ENCODE data around the gene SPTSSB. TPM values are rescaled to one million over a fixed set of nuclear protein-coding genes. Genes with fewer than 3 reads are reported as not detected.

The SPTSSB gene
- total RNA-seq, 4 donors from 2014 or later: 91.6 to 175 (median 109) TPM

DNA sequence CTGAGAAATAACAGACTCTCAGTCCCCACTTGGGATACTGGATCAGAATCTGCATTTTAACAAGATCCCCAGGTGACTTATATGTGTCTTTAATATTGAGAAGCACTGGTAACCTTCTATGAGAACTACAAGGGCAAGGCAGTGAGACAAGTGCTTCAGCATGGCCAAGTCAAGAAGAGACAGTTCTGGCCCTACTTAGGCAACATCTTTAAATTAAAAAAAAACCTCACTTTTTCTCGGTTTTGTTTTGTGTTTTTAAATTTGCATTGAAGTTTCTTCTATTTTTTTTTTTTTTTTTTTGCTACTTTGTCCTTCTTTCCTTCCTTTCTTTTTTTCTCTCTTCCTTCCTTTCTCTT is 42.5 kb upstream of the SPTSSB start:
- intact Hi-C loops (cut with DNase I; ENCODE audit: low total_unique reads): no loop called here
- H3K4me3 ChIP-seq (ENCODE audit: low read depth, poor library complexity, severe bottlenecking): no peak overlapping the region
- TF ChIP-seq, protein P1, sequence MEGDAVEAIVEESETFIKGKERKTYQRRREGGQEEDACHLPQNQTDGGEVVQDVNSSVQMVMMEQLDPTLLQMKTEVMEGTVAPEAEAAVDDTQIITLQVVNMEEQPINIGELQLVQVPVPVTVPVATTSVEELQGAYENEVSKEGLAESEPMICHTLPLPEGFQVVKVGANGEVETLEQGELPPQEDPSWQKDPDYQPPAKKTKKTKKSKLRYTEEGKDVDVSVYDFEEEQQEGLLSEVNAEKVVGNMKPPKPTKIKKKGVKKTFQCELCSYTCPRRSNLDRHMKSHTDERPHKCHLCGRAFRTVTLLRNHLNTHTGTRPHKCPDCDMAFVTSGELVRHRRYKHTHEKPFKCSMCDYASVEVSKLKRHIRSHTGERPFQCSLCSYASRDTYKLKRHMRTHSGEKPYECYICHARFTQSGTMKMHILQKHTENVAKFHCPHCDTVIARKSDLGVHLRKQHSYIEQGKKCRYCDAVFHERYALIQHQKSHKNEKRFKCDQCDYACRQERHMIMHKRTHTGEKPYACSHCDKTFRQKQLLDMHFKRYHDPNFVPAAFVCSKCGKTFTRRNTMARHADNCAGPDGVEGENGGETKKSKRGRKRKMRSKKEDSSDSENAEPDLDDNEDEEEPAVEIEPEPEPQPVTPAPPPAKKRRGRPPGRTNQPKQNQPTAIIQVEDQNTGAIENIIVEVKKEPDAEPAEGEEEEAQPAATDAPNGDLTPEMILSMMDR (IDR thresholded peaks at IDR 0.05): no peak
- no peak for TF ChIP-seq POLR2A (IDR thresholded peaks at IDR 0.05)
- WGBS, 2 donors: 62 to 81% methylated on average over 1 of the region's 1 CpG
- no peak for DNase-seq (ENCODE audit: low spot score in 2 of 2)

DNA sequence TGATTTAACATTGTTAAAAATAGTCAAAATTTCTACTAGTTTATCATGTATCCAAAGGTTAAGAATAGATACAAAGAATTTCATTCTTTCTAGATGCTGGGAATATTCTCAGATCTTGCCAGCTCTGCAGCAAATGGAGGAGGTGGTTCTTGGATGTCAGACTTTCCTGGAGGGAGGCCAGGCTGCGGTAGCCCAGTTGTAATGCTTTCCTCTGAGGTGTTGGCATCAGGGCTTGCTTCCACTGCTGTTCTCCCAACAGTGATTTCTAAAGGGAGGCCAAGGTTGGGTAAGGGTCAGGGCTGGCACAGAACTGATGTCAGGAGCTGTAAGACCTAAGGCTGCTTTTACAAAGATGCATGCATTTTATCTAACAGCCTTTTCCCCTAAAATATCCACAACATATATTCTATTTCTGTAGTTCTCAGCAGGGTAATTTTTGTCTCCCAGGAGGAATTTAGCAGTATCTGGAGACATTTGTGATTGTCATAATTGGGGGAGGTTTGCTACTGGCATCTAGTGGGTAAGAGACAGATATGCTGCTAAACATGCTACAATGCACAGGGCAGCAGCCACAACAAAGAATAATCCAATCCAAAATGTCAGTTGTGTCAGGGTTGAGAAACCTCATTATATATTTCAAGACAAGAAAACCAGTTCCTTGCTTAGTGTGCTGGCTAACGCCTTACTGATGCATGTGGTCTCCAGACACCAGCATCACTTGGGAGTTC is 42.0 kb upstream of the SPTSSB start:
- intact Hi-C loops (cut with DNase I; ENCODE audit: low total_unique reads): no loop called here
- WGBS, 2 donors: 24 to 36% methylated on average over 2 of the region's 2 CpGs
- H3K4me3 ChIP-seq (ENCODE audit: low read depth, poor library complexity, severe bottlenecking): no peak overlapping the region
- TF ChIP-seq, protein P1 (IDR thresholded peaks at IDR 0.05): no peak
- TF ChIP-seq POLR2A (IDR thresholded peaks at IDR 0.05): no peak
- peak in 1 of 2 donors; percentile 87 for DNase-seq (ENCODE audit: low spot score in 2 of 2)

DNA sequence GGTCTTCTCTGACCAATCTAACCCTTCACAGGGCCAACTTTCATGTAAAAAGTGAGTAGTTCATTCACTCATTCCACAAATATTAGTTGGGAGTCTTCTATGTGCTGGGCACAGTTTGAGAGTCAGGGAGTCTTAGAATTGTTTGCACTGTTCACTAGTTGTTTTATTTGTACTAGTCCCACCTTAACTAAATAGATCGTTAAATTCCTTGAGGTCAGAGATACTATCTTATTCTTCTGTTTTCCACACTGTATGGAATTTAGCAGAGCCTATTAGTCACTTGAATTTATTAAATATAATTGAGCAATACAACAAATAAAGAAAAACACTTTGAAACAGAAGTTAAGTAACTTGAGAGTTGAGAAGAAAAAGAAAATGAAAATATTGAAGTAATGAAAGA is 40.8 kb upstream of the SPTSSB start:
- intact Hi-C loops (cut with DNase I; ENCODE audit: low total_unique reads): no loop called here

DNA sequence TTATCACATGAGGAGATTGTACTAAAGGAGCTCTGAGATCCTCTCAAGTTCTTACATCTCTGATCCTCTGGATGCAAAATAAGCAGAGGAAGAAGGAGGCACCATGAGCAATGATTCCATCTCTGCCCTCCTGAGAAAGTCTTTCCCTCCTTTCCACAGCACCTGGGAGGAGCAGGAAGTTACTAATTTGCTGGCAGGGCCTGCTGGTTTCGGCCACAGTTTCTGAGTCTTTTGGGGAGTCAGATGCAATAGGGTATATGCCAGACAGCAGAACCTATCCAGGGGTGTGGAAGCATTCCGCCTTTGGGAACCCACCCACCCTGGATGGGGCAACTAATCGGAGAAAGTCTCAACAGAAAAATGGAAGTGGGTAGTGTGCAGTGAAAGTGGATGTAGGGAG is 38.5 kb upstream of the SPTSSB start:
- no peak for TF ChIP-seq POLR2A (IDR thresholded peaks at IDR 0.05)
- TF ChIP-seq, protein P1 (IDR thresholded peaks at IDR 0.05): no peak
- intact Hi-C loops (cut with DNase I; ENCODE audit: low total_unique reads): no loop called here
- no peak overlapping the region for H3K4me3 ChIP-seq (ENCODE audit: low read depth, poor library complexity, severe bottlenecking)
- no peak for DNase-seq (ENCODE audit: low spot score in 2 of 2)
- 68 to 74% methylated on average over 3 of the region's 3 CpGs for WGBS, 2 donors

More for the DNA sequence above, 40.8 kb upstream of the SPTSSB start:
- 58 to 68% methylated on average over 1 of the region's 1 CpG for WGBS, 2 donors
- TF ChIP-seq POLR2A (IDR thresholded peaks at IDR 0.05): no peak
- TF ChIP-seq, protein P1 (IDR thresholded peaks at IDR 0.05): no peak
- no peak overlapping the region for H3K4me3 ChIP-seq (ENCODE audit: low read depth, poor library complexity, severe bottlenecking)
- DNase-seq (ENCODE audit: low spot score in 2 of 2): no peak

DNA sequence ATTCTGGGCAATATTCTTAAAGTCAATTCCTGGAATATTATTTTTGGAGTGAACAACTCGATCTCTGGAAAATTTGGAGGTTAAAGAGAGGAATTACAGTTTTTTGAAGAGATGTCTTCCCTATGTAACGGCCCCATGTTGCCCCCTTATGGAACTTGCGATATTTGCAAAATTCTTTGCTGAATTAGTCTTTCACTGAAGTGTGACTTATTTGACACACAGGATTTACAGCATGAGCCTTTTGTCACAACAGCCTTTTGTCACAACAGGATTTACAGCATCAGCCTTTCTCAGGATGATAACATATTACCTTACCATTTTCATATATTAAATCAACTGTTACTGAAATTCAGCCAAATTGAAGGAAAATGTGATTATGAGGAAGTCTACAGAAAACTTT is 37.8 kb upstream of the SPTSSB start:
- TF ChIP-seq, protein P1 (IDR thresholded peaks at IDR 0.05): no peak
- TF ChIP-seq POLR2A (IDR thresholded peaks at IDR 0.05): no peak
- intact Hi-C loops (cut with DNase I; ENCODE audit: low total_unique reads): no loop called here
- 17 to 21% methylated on average over 3 of the region's 3 CpGs for WGBS, 2 donors
- H3K4me3 ChIP-seq (ENCODE audit: low read depth, poor library complexity, severe bottlenecking): no peak overlapping the region
- peak in 1 of 2 donors; percentile 35 for DNase-seq (ENCODE audit: low spot score in 2 of 2)

Measured in lower leg skin (tissue), 4 donors.